ENCODE data around the gene NFAT5. TPM values are rescaled to one million over a fixed set of nuclear protein-coding genes. Genes with fewer than 3 reads are reported as not detected.

NFAT5 gene
- total RNA-seq, 4 donors from 2014 or later, result 67.7 to 146 (median 80.8) TPM

- Histone ChIP-seq H3K36me3 (peaks cover 7% of the 10 kb centered on the region), H3K27ac (peak overlapping the region; percentile 55)
- DNase-seq (ENCODE audit: low spot score in 2 of 2), result no peak
Measured at GRCh38 chr16:69706256-69706974, 140.6 kb downstream of the NFAT5 start.

GRCh38 chr16:69706975-69707340, 141.2 kb downstream of the NFAT5 start:
- WGBS, result 72% methylated on average over 2 of the region's 2 CpGs
- no peak overlapping the region for H3K4me3 ChIP-seq
- peak overlapping the region; percentile 55 for H3K27ac ChIP-seq

More at GRCh38 chr16:69706256-69706974, 140.6 kb downstream of the NFAT5 start:
- Histone ChIP-seq H3K4me1 (peaks cover 34% of the 10 kb centered on the region), H3K9me3 (no peaks in the 10 kb centered on the region), H3K4me3 (no peak overlapping the region), H3K27me3 (no peaks in the 10 kb centered on the region)
- WGBS, result 41% methylated on average over 1 of the region's 1 CpG
- TF ChIP-seq POLR2A (IDR thresholded peaks at IDR 0.05), result no peak
- TF ChIP-seq CTCF (IDR thresholded peaks at IDR 0.05), result no peak
- TF ChIP-seq POLR2AphosphoS5 (IDR thresholded peaks at IDR 0.05), result no peak
- no peak for TF ChIP-seq EP300 (IDR thresholded peaks at IDR 0.05)

GRCh38 chr16:69707920-69708683, 142.3 kb downstream of the NFAT5 start:
- TF ChIP-seq POLR2A (IDR thresholded peaks at IDR 0.05), result no peak
- TF ChIP-seq CTCF (IDR thresholded peaks at IDR 0.05), result no peak
- no peak for TF ChIP-seq EP300 (IDR thresholded peaks at IDR 0.05)
- TF ChIP-seq POLR2AphosphoS5 (IDR thresholded peaks at IDR 0.05), result no peak
- peaks cover 48% of the 10 kb centered on the region for H3K4me1 ChIP-seq
- H3K4me3 ChIP-seq, result no peak overlapping the region
- H3K27ac ChIP-seq, result no peak overlapping the region
- WGBS, result 88% methylated on average over 10 of the region's 10 CpGs
- H3K36me3 ChIP-seq, result peaks cover 4% of the 10 kb centered on the region
- no peaks in the 10 kb centered on the region for H3K9me3 ChIP-seq
- DNase-seq (ENCODE audit: low spot score in 2 of 2), result peak in 1 of 2 donors; percentile 13
- no peaks in the 10 kb centered on the region for H3K27me3 ChIP-seq

More at GRCh38 chr16:69706975-69707340, 141.2 kb downstream of the NFAT5 start:
- H3K27me3 ChIP-seq, result no peaks in the 10 kb centered on the region
- DNase-seq (ENCODE audit: low spot score in 2 of 2), result no peak
- peaks cover 37% of the 10 kb centered on the region for H3K4me1 ChIP-seq
- no peak for TF ChIP-seq EP300 (IDR thresholded peaks at IDR 0.05)
- TF ChIP-seq POLR2AphosphoS5 (IDR thresholded peaks at IDR 0.05), result no peak
- H3K9me3 ChIP-seq, result no peaks in the 10 kb centered on the region
- peaks cover 7% of the 10 kb centered on the region for H3K36me3 ChIP-seq

GRCh38 chr16:69709456-69710084, 143.8 kb downstream of the NFAT5 start:
- WGBS, result 32% methylated on average over 5 of the region's 5 CpGs
- peak in 1 of 2 donors; percentile 31 for DNase-seq (ENCODE audit: low spot score in 2 of 2)
- Histone ChIP-seq H3K4me1 (peaks cover 49% of the 10 kb centered on the region), H3K27me3 (no peaks in the 10 kb centered on the region), H3K4me3 (no peak overlapping the region), H3K36me3 (peaks cover 7% of the 10 kb centered on the region), H3K27ac (no peak overlapping the region), H3K9me3 (no peaks in the 10 kb centered on the region)
- TF ChIP-seq EP300 (IDR thresholded peaks at IDR 0.05), result no peak
- TF ChIP-seq POLR2A (IDR thresholded peaks at IDR 0.05), result no peak
- peak; percentile 48 to 73 for TF ChIP-seq CTCF (IDR thresholded peaks at IDR 0.05)
- TF ChIP-seq POLR2AphosphoS5 (IDR thresholded peaks at IDR 0.05), result no peak

- Histone ChIP-seq H3K9me3 (no peaks in the 10 kb centered on the region), H3K4me1 (peaks cover 44% of the 10 kb centered on the region), H3K27ac (peak overlapping the region; percentile 56), H3K27me3 (no peaks in the 10 kb centered on the region), H3K4me3 (no peak overlapping the region), H3K36me3 (peaks cover 13% of the 10 kb centered on the region)
- TF ChIP-seq CTCF (IDR thresholded peaks at IDR 0.05), result no peak
- TF ChIP-seq POLR2AphosphoS5 (IDR thresholded peaks at IDR 0.05), result no peak
- no peak for TF ChIP-seq EP300 (IDR thresholded peaks at IDR 0.05)
- TF ChIP-seq POLR2A (IDR thresholded peaks at IDR 0.05), result no peak
- WGBS, result 30% methylated on average over 12 of the region's 12 CpGs
- peak in 1 of 2 donors; percentile 64 for DNase-seq (ENCODE audit: low spot score in 2 of 2)
Measured at GRCh38 chr16:69711115-69711740, 145.5 kb downstream of the NFAT5 start.

Measured in suprapubic skin (tissue), 4 donors.